Smooth muscle cell (in vitro differentiated cells): ENCODE measurements around the gene BEAN1. TPM values are rescaled to one million over a fixed set of nuclear protein-coding genes. Genes with fewer than 3 reads are reported as not detected.

Source experiments
- DNase-seq: peaks from one replicate; lab custom pipeline; 2025; ENCODE audit not compliant: unreplicated experiment; lab: John Stamatoyannopoulos, UW
- H2AFZ ChIP-seq: fragments of 200-600 bp; sonication (generic); 2 replicates; pipeline ENCODE4 v1.6.0; 2016; ENCODE audit warnings: antibody characterized with exemption, low read depth, mild to moderate bottlenecking
- H3F3A ChIP-seq: fragments of 200-600 bp; sonication (generic); 2 replicates; pipeline ENCODE4 v1.6.0; 2017; ENCODE audit warnings: antibody characterized with exemption, low read depth
- H3K27ac ChIP-seq: fragments of 200-600 bp; sonication (generic); 2 replicates; pipeline ENCODE4 v1.5.1; 2016; ENCODE audit warnings: low read depth, mild to moderate bottlenecking
- H3K27me3 ChIP-seq: fragments of 200-600 bp; sonication (generic); 2 replicates; pipeline ENCODE4 v1.6.1; 2016; ENCODE audit warnings: low read depth, mild to moderate bottlenecking
- H3K36me3 ChIP-seq: fragments of 200-600 bp; sonication (generic); 2 replicates; pipeline ENCODE4 v1.5.1; 2016; ENCODE audit warnings: low read depth
- H3K4me1 ChIP-seq: fragments of 200-600 bp; sonication (generic); 2 replicates; pipeline ENCODE4 v1.5.1; 2016; ENCODE audit warnings: low read depth
- H3K4me2 ChIP-seq: fragments of 200-600 bp; sonication (generic); 2 replicates; pipeline ENCODE4 v1.6.0; 2016; ENCODE audit warnings: mild to moderate bottlenecking
- H3K4me3 ChIP-seq: fragments of 200-600 bp; sonication (generic); 2 replicates; pipeline ENCODE4 v1.5.1; 2016; ENCODE audit warnings: mild to moderate bottlenecking
- H3K79me2 ChIP-seq: fragments of 200-600 bp; sonication (generic); 2 replicates; pipeline ENCODE4 v1.6.0; 2016; ENCODE audit warnings: low read depth, mild to moderate bottlenecking
- H3K9ac ChIP-seq: fragments of 200-600 bp; sonication (generic); 2 replicates; pipeline ENCODE4 v1.6.0; 2016; ENCODE audit warnings: low read depth
- H3K9me3 ChIP-seq: fragments of 200-600 bp; sonication (generic); replicated peaks from 2 replicates; pipeline ENCODE4 v1.5.1; 2016; ENCODE audit warnings: low read depth
- H4K20me1 ChIP-seq: fragments of 200-600 bp; sonication (generic); 2 replicates; pipeline ENCODE4 v1.6.0; 2016; ENCODE audit warnings: low read depth
- CTCF ChIP-seq: fragments of 200-600 bp; sonication (generic); IDR thresholded peaks from 2 replicates; pipeline ENCODE4 v1.5.1; 2017; ENCODE audit warnings: borderline replicate concordance, mild to moderate bottlenecking, antibody characterized with exemption; ENCODE audit not compliant: insufficient read depth, poor library complexity, severe bottlenecking
- WGBS: methylation state at CpG from one replicate; pipeline ENCODE4 v1.1.7; 2016; ENCODE audit warnings: low lambda C conversion rate; 5-methylcytosine and 5-hydroxymethylcytosine counted together
- polyA plus RNA-seq: library from polyadenylated mRNA; unstranded; fragments of >200 nt; fragmentation: Nextera tagmentation; extraction: Ambion mirVana; gene quantifications from 2 replicates; pipeline ENCODE4 v1.2.1, GENCODE V29; 2016
- total RNA-seq: library from RNA; depleted of rRNA; stranded (reverse); fragments of >200 nt; gene quantifications from 2 replicates; pipeline ENCODE4 v1.2.3, GENCODE V29; 2014

The BEAN1 gene
- total and polyA plus RNA-seq, 2 experiments from 2014 or later, result 0.94 to 4.9 TPM

GRCh38 chr16:66441586-66442375 is 14.7 kb downstream of the BEAN1 start:
- 87% methylated on average over 7 of the region's 7 CpGs for WGBS
- H3K9me3 ChIP-seq, result no peaks in the 10 kb centered on the region
- no peaks in the 10 kb centered on the region for H4K20me1 ChIP-seq
- H3K27ac ChIP-seq, result no peak overlapping the region
- no peak overlapping the region for H3K4me3 ChIP-seq
- H3K4me1 ChIP-seq, result no peaks in the 10 kb centered on the region
- no peak overlapping the region for H2AFZ ChIP-seq
- H3K4me2 ChIP-seq, result no peak overlapping the region
- peaks cover 6% of the 10 kb centered on the region for H3K27me3 ChIP-seq
- no peak for DNase-seq
- H3F3A ChIP-seq, result no peaks in the 10 kb centered on the region
- TF ChIP-seq CTCF, result no peak
- H3K79me2 ChIP-seq, result no peaks in the 10 kb centered on the region
- H3K36me3 ChIP-seq, result no peaks in the 10 kb centered on the region
- H3K9ac ChIP-seq, result no peak overlapping the region

- no peaks in the 10 kb centered on the region for H3F3A ChIP-seq
- no peaks in the 10 kb centered on the region for H3K9me3 ChIP-seq
- H4K20me1 ChIP-seq, result no peaks in the 10 kb centered on the region
- peaks cover 6% of the 10 kb centered on the region for H3K27me3 ChIP-seq
- no peak for DNase-seq
- H2AFZ ChIP-seq, result no peak overlapping the region
- no peak overlapping the region for H3K4me3 ChIP-seq
- H3K79me2 ChIP-seq, result no peaks in the 10 kb centered on the region
- no peaks in the 10 kb centered on the region for H3K4me1 ChIP-seq
- no peaks in the 10 kb centered on the region for H3K36me3 ChIP-seq
- H3K4me2 ChIP-seq, result no peak overlapping the region
- WGBS, result 93% methylated on average over 6 of the region's 6 CpGs
- H3K9ac ChIP-seq, result no peak overlapping the region
- H3K27ac ChIP-seq, result no peak overlapping the region
- TF ChIP-seq CTCF, result no peak
Measured at GRCh38 chr16:66442502-66443268, 15.6 kb downstream of the BEAN1 start.

GRCh38 chr16:66443269-66443652 is 16.2 kb downstream of the BEAN1 start:
- Histone ChIP-seq H3K36me3 (no peaks in the 10 kb centered on the region), H3K4me2 (no peak overlapping the region), H3K4me3 (no peak overlapping the region), H2AFZ (no peak overlapping the region), H3K9ac (no peak overlapping the region), H3K4me1 (no peaks in the 10 kb centered on the region), H3K79me2 (no peaks in the 10 kb centered on the region), H3K27ac (no peak overlapping the region), H4K20me1 (no peaks in the 10 kb centered on the region), H3K9me3 (no peaks in the 10 kb centered on the region), H3K27me3 (peaks cover 12% of the 10 kb centered on the region), H3F3A (no peaks in the 10 kb centered on the region)
- DNase-seq, result no peak
- 94% methylated on average over 3 of the region's 3 CpGs for WGBS
- TF ChIP-seq CTCF, result no peak
